Prostate gland (tissue), 2 donors: ENCODE results near the gene PHAF1. TPM values are rescaled to one million over a fixed set of nuclear protein-coding genes. Genes with fewer than 3 reads are reported as not detected.

Source experiments
- DNase-seq: peaks from one replicate; pipeline ENCODE4 v3.0.0-alpha.2; 2019; ENCODE audit warnings: low spot score
- H3K27ac ChIP-seq, 2 donors: fragments of 200-600 bp; sonication (generic); 2 replicates each; pipeline ENCODE4 v1.5.1; 2017 to 2019
- H3K27me3 ChIP-seq: fragments of 200-600 bp; sonication (generic); replicated peaks from 2 replicates; pipeline ENCODE4 v1.5.1; 2019; ENCODE audit not compliant: insufficient read depth
- H3K36me3 ChIP-seq, 2 donors: fragments of 200-600 bp; sonication (generic); 1 replicate in 1 of 2; 2 replicates in 1 of 2; pipeline versions ENCODE4 v1.5.1 to v1.8.1; 2017 to 2019
- H3K4me1 ChIP-seq: fragments of 200-600 bp; sonication (generic); replicated peaks from 2 replicates; pipeline ENCODE4 v1.5.1; 2019
- H3K4me3 ChIP-seq, 2 donors: fragments of 200-600 bp; sonication (generic); 2 replicates each; pipeline ENCODE4 v1.5.1; 2017 to 2019
- H3K9me3 ChIP-seq: fragments of 200-600 bp; sonication (generic); 2 replicates; pipeline ENCODE4 v1.5.1; 2017
- CTCF ChIP-seq, 4 experiments: fragments of 200-600 bp in 2 of 4; fragments of 450-650 bp in 2 of 4; sonication (generic) in 2 of 4; IDR thresholded peaks; 1 replicate in 3 of 4; 2 replicates in 1 of 4; pipeline ENCODE4 v1.5.1; 2016 to 2019; ENCODE audit warnings: antibody characterized with exemption in 4 of 4, mild to moderate bottlenecking in 2 of 4, moderate library complexity in 2 of 4
- POLR2A ChIP-seq: fragments of 450-650 bp; IDR thresholded peaks from one replicate; pipeline ENCODE4 v1.6.1; 2016; ENCODE audit warnings: antibody characterized with exemption, mild to moderate bottlenecking
- POLR2AphosphoS5 ChIP-seq: sonication (generic); formaldehyde crosslinking; IDR thresholded peaks from one replicate; pipeline ENCODE4 v1.6.1; 2017; ENCODE audit warnings: antibody characterized with exemption
- WGBS: methylation state at CpG from one replicate; pipeline ENCODE4 v1.1.5; 2018; 5-methylcytosine and 5-hydroxymethylcytosine counted together
- intact Hi-C: fragments of 100-400 bp; cut with DNase I; formaldehyde crosslinking; loops from one replicate; pipeline ENCODE4 v1.14.2; 2022
- total RNA-seq, 2 donors: library from RNA; depleted of rRNA; stranded (reverse); fragments of >200 nt; gene quantifications; one replicate each; pipeline ENCODE4 v1.1.0, GENCODE V29; 2016

Gene PHAF1
- total RNA-seq, 2 donors from 2014 or later, result 30.1 to 31.9 TPM

- no peak for TF ChIP-seq CTCF (IDR thresholded peaks at IDR 0.05)
- TF ChIP-seq POLR2AphosphoS5, result no peak
- no peak for TF ChIP-seq POLR2A
- no peak for DNase-seq
- peaks cover 6 to 15% of the 10 kb centered on the region in 2 donors for H3K36me3 ChIP-seq
- H3K9me3 ChIP-seq, result no peaks in the 10 kb centered on the region
- no peak overlapping the region for H3K27ac ChIP-seq
- peaks cover 18% of the 10 kb centered on the region for H3K4me1 ChIP-seq
- H3K27me3 ChIP-seq, result no peaks in the 10 kb centered on the region
- intact Hi-C loops, result no loop called here
- WGBS, result 75% methylated on average over 13 of the region's 13 CpGs
- H3K4me3 ChIP-seq, result no peak overlapping the region
Measured at GRCh38 chr16:67190448-67191399, 81.0 kb downstream of the PHAF1 start.

DNA sequence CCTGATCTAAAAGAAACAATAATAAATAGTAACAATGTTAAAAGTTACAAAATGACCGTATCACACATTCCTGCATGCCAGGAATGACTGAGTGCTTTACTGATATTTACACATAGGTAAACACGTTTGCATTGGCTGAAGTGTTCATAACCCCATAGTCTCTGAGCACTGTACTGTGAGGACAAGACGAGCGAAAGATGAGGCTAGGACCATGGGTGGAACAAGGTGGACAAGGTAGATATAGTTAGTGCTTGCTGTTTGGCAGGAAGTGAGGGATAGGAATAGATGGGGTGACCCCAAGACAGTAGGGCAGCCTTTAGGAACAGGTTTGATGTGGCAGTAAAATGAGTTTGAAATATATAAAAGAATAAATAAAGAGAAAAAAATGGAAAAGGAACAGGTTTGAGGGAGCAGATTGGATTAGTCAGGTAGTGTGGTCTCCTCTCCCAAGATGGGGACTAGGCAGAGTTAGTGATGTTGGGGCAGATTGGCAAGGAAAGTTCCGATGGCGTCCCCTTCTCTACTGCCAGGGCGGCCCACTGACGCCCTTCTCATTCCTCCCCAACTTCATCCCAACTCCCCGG is 81.8 kb downstream of the PHAF1 start:
- H3K36me3 ChIP-seq, result peaks cover 11 to 16% of the 10 kb centered on the region in 2 donors
- DNase-seq, result no peak
- no peak overlapping the region for H3K27ac ChIP-seq
- 20% methylated on average over 9 of the region's 9 CpGs for whole genome bisulfite sequencing
- peaks cover 17% of the 10 kb centered on the region for H3K4me1 ChIP-seq
- no peaks in the 10 kb centered on the region for H3K9me3 ChIP-seq
- peak overlapping the region; percentile 88 to 91 for H3K4me3 ChIP-seq
- H3K27me3 ChIP-seq, result no peaks in the 10 kb centered on the region
- no peak for TF ChIP-seq CTCF (IDR thresholded peaks at IDR 0.05)
- TF ChIP-seq POLR2A, result no peak
- TF ChIP-seq POLR2AphosphoS5, result no peak
- intact Hi-C loops, result no loop called here

DNA sequence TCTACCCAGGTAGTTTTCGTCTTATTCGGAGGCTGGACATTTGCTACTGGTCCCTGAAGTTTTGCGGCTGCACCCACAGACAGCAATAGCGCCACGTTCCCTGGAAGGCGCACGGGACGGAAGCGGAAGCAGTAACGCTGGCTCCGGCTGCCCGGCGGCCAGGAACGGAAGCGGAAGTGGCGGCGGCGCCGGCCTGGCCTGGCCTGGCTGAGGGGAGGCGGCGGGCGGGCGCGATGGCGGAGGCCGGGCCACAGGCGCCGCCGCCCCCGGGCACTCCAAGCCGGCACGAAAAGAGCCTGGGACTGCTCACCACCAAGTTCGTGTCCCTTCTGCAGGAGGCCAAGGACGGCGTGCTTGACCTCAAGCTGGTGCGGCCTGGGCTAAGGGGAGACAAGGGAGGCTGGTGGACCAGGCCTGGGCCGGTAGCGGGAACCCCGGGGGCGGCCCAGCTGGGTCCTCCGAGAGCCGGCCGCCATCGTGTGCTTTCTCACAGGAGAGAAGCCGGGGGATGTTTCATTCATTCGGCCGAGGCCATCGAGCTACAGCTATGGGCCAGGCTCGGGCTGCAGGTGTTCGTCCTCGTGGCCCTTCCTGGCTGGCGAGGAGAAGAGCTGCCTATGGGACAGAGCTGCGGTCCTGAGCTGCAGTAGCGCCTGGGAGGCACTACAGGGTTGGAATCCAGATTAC is 82.4 kb downstream of the PHAF1 start, which contains the start of gene E2F4:
TSS of gene E2F4 (plus strand) at position 161 of the 687 bp plus-strand sequence. CDS start at position 234, 73 bp downstream.
- Histone ChIP-seq H3K27me3 (no peaks in the 10 kb centered on the region), H3K27ac (peak within 1 kb of the TSS; percentile 35 to 41), H3K4me3 (peak within 1 kb of the TSS; percentile 88 to 91), H3K4me1 (peaks cover 17% of the 10 kb centered on the region), H3K36me3 (peaks cover 12 to 16% of the 10 kb centered on the region in 2 donors), H3K9me3 (no peaks in the 10 kb centered on the region)
- peak; percentile 22 for TF ChIP-seq POLR2A
- TF ChIP-seq POLR2AphosphoS5, result peak; percentile 99
- peak in 2 of 4 experiments; percentile 30 to 40 for TF ChIP-seq CTCF (IDR thresholded peaks at IDR 0.05)
- DNase-seq, result peak; percentile 89
- intact Hi-C loops, result no loop called here
- WGBS, result under 1% methylated on average over 51 of the region's 54 CpGs

GRCh38 chr16:67192781-67193361 is 83.1 kb downstream of the PHAF1 start:
- DNase-seq, result no peak
- Histone ChIP-seq H3K27ac (peak overlapping the region in 1 of 2 donors; percentile 35), H3K4me3 (peak overlapping the region; percentile 88 to 91), H3K36me3 (peaks cover 14 to 16% of the 10 kb centered on the region in 2 donors), H3K9me3 (no peaks in the 10 kb centered on the region), H3K4me1 (peaks cover 17% of the 10 kb centered on the region), H3K27me3 (no peaks in the 10 kb centered on the region)
- 31% methylated on average over 17 of the region's 17 CpGs for WGBS
- intact Hi-C loops, result no loop called here
- TF ChIP-seq POLR2AphosphoS5 (no peak), CTCF (IDR thresholded peaks at IDR 0.05) (no peak), POLR2A (no peak)
